Measurements from ENCODE around the gene HELZ2.

DNA sequence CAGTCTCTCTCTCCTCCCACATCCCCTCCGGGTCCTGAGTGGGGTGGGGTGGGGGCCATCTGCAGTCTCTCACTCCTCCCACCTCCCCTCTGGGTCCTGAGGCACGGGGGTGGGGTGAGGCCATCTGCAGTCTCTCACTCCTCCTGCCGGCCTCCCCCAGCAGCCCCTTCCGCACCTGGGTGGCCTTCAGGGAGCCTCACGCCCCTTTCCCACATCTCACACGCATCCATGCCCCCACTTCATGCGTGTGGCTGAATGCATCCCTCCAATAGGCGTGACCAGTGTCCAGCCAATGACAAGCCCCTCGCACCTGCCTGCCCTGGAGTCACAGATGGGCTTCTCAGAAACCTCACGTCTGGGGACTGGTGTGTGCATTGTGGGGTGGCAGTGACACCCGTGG, 25.5 kb downstream of the HELZ2 start:
- TF ChIP-seq CTCF (conservative IDR thresholded peaks at IDR 0.05): no peak
- TF ChIP-seq ZFX (IDR thresholded peaks at IDR 0.05): no peak
